Osteocyte (in vitro differentiated cells): ENCODE data around the gene PML. TPM values are rescaled to one million over a fixed set of nuclear protein-coding genes. Genes with fewer than 3 reads are reported as not detected.
"Not testable (repeated sequence)": the region's sequence is repeated elsewhere in the genome, so short reads cannot be mapped to it uniquely, and the experiment has no call there.

Experiments
- DNase-seq: peaks from one replicate; pipeline ENCODE4 v3.0.0; 2021; ENCODE audit warnings: mixed read lengths; ENCODE audit not compliant: unreplicated experiment; ENCODE audit errors: extremely low spot score
- H3K27ac Mint-ChIP-seq: one replicate; pipeline ENCODE4 v1.8.0; 2021; ENCODE audit warnings: mild to moderate bottlenecking, mixed read lengths; ENCODE audit not compliant: unreplicated experiment
- H3K27me3 Mint-ChIP-seq: one replicate; pipeline ENCODE4 v1.8.0; 2021; ENCODE audit warnings: mixed read lengths; ENCODE audit not compliant: unreplicated experiment
- H3K36me3 Mint-ChIP-seq: one replicate; pipeline ENCODE4 v1.8.0; 2021; ENCODE audit warnings: mixed read lengths; ENCODE audit not compliant: unreplicated experiment
- H3K4me1 Mint-ChIP-seq: one replicate; pipeline ENCODE4 v1.8.0; 2021; ENCODE audit warnings: mixed read lengths; ENCODE audit not compliant: unreplicated experiment
- H3K4me3 Mint-ChIP-seq: one replicate; pipeline ENCODE4 v1.8.0; 2021; ENCODE audit warnings: mild to moderate bottlenecking, moderate library complexity, mixed read lengths; ENCODE audit not compliant: unreplicated experiment
- H3K9me3 Mint-ChIP-seq: one replicate; pipeline ENCODE4 v1.8.0; 2021; ENCODE audit warnings: mixed read lengths; ENCODE audit not compliant: unreplicated experiment
- CTCF ChIP-seq: fragments of 200-600 bp; sonication (generic); IDR thresholded peaks from 2 replicates; pipeline ENCODE4 v1.5.0; 2021; ENCODE audit warnings: antibody characterized with exemption, mild to moderate bottlenecking, moderate library complexity
- total RNA-seq: library from RNA; stranded (reverse); gene quantifications from 2 replicates; pipeline ENCODE4 v1.2.1, GENCODE V29; 2021

The PML gene
- total RNA-seq, 1 donor from 2014 or later = 63.1 TPM

GRCh38 chr15:73965094-73965757 lies 29.3 kb upstream of the PML start:
- H3K27ac Mint-ChIP-seq = peak overlapping the region; percentile 54
- H3K36me3 Mint-ChIP-seq = no peaks in the 10 kb centered on the region
- peak; percentile 17 for TF ChIP-seq CTCF
- no peak for DNase-seq
- no peaks in the 10 kb centered on the region for H3K27me3 Mint-ChIP-seq
- peaks cover 20% of the 10 kb centered on the region for H3K4me1 Mint-ChIP-seq
- no peak overlapping the region for H3K4me3 Mint-ChIP-seq
- no peaks in the 10 kb centered on the region for H3K9me3 Mint-ChIP-seq

- TF ChIP-seq CTCF = no peak
- no peak for DNase-seq
- no peaks in the 10 kb centered on the region for H3K27me3 Mint-ChIP-seq
- H3K9me3 Mint-ChIP-seq = no peaks in the 10 kb centered on the region
- no peak overlapping the region for H3K4me3 Mint-ChIP-seq
- H3K4me1 Mint-ChIP-seq = peaks cover 20% of the 10 kb centered on the region
- peak overlapping the region; percentile 56 for H3K27ac Mint-ChIP-seq
- H3K36me3 Mint-ChIP-seq = no peaks in the 10 kb centered on the region
These were observed 28.8 kb upstream of the PML start for GRCh38 chr15:73965758-73966113.

- DNase-seq = no peak
- Mint-ChIP-seq H3K9me3 (no peaks in the 10 kb centered on the region), H3K4me3 (no peak overlapping the region), H3K27ac (no peak overlapping the region), H3K27me3 (no peaks in the 10 kb centered on the region), H3K36me3 (no peaks in the 10 kb centered on the region), H3K4me1 (peaks cover 28% of the 10 kb centered on the region)
- TF ChIP-seq CTCF = no peak
These were observed 26.1 kb upstream of the PML start for GRCh38 chr15:73968461-73968860.

DNA sequence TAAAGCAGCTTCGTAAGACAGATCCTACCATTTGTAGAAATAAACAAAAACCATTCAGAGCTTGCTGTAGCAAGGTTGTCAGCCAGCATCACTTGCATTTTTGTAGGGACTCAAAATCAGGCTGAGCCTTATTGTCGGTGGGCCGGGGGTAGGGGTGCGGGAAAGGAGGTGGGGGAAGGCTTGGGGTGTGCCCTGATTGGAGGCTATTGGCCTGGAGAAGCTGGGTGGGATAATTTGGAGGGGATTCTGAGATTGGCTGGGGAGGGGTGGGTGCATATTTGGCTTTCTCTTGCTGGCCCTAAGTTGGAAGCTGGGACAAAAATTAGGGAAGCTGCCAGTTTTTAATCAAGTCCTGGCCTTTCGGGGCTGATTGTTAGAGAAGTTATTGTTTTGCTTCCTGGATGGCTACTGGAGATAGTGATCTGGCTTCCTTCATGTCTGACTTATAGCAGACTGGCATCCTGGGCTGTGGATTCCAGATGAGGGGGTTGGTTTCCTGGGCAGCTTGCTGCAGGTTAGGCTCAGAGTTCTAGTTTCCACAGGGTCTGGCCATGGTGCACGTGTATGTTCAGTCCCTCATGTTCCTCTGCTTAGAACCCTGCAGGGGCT lies 25.3 kb upstream of the PML start:
- Mint-ChIP-seq H3K4me3 (no peak overlapping the region), H3K27ac (no peak overlapping the region), H3K27me3 (no peaks in the 10 kb centered on the region), H3K9me3 (no peaks in the 10 kb centered on the region), H3K4me1 (peaks cover 28% of the 10 kb centered on the region), H3K36me3 (no peaks in the 10 kb centered on the region)
- no peak for DNase-seq
- TF ChIP-seq CTCF = no peak

DNA sequence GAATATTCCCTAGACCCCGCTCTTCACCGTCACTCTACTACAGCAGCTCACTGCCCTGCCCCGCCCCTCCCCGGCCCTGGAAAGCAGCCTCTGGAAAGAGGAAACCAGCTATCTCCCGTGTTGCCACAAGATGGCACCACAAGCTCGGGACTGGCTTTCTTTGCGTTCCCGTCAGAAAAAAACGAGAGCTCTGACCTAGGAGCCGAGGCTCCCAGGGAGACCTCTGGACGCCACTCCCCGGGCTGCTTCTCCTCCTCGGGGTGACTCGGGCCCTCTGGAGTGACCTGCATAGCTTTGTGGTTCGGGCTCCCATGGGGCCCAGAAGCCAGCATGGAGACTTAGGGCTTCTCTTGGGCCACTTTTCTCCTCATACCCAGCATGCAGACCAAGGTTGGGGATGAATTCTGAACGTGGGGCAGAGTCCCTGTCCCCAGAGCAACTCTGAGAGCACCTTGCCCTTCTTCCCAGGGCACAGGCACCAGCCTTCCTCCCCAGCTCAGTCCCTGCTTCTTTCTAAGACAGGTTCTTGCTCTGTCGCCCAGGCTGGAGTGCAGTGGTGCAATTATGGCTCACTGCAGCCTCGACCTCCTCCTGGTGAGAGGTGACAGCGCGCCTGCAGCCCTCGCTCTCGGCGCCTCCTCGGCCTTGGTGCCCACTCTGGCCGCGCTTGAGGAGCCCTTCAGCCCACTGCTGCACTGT lies 21.4 kb upstream of the PML start:
- peaks cover 10% of the 10 kb centered on the region for H3K27me3 Mint-ChIP-seq
- peak; percentile 93 for DNase-seq
- H3K4me1 Mint-ChIP-seq = peaks cover 10% of the 10 kb centered on the region
- no peaks in the 10 kb centered on the region for H3K9me3 Mint-ChIP-seq
- H3K27ac Mint-ChIP-seq = no peak overlapping the region
- peak overlapping the region; percentile 32 for H3K4me3 Mint-ChIP-seq
- TF ChIP-seq CTCF = peak; percentile 90
- H3K36me3 Mint-ChIP-seq = peaks cover 3% of the 10 kb centered on the region

- not testable (repeated sequence) for H3K27ac Mint-ChIP-seq, H3K4me3 Mint-ChIP-seq, H3K4me1 Mint-ChIP-seq, H3K9me3 Mint-ChIP-seq, DNase-seq, H3K36me3 Mint-ChIP-seq
- peaks cover 10% of the 10 kb centered on the region for H3K27me3 Mint-ChIP-seq
These were observed 20.8 kb upstream of the PML start for GRCh38 chr15:73973683-73974200.

DNA sequence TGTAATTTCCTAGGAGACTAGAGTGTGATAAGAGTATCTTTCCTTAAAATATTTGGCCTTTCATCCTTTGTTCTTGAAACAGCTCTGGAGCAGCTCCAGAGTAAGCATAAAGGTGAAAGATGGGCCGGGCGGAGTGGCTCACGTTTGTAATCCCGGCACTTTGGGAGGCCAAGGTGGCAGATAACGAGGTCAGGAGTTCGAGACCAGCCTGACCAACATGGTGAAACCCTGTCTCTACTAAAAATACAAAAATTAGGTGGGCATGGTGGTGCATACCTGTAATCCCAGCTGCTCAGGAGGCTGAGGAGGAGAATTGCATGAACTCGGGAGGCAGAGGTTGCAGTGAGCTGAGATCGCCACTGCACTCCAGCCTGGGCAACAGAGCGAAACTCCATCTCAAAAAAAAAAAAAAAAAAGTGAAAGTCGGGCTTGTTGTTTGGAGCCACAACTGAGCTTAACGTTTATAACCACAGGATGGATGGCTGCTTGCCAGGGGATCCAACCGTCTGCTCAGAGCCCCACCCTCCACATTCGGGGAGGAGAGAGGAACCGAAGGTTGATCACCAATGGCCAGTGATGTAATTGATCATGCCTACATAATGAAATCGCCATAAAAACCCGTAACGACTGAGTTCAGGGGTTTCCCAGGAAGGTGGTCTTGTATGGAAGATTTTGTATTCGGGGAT lies 18.9 kb upstream of the PML start:
- H3K4me3 Mint-ChIP-seq, H3K27ac Mint-ChIP-seq, DNase-seq, H3K36me3 Mint-ChIP-seq, H3K9me3 Mint-ChIP-seq: not testable (repeated sequence)
- H3K4me1 Mint-ChIP-seq = peaks cover 13% of the 10 kb centered on the region
- H3K27me3 Mint-ChIP-seq = peaks cover 10% of the 10 kb centered on the region
